NT2/D1 (cell line): ENCODE data around the gene WNK1.

ENCODE experiments used
- SUZ12 ChIP-seq: IDR thresholded peaks from 2 replicates; pipeline ENCODE4 v1.6.1; 2011; ENCODE audit not compliant: insufficient read length, insufficient read depth; ENCODE audit errors: extremely low read depth
- ZNF274 ChIP-seq: IDR thresholded peaks from 2 replicates; pipeline ENCODE4 v1.6.1; 2011; ENCODE audit warnings: mild to moderate bottlenecking, low read depth, low read length

DNA sequence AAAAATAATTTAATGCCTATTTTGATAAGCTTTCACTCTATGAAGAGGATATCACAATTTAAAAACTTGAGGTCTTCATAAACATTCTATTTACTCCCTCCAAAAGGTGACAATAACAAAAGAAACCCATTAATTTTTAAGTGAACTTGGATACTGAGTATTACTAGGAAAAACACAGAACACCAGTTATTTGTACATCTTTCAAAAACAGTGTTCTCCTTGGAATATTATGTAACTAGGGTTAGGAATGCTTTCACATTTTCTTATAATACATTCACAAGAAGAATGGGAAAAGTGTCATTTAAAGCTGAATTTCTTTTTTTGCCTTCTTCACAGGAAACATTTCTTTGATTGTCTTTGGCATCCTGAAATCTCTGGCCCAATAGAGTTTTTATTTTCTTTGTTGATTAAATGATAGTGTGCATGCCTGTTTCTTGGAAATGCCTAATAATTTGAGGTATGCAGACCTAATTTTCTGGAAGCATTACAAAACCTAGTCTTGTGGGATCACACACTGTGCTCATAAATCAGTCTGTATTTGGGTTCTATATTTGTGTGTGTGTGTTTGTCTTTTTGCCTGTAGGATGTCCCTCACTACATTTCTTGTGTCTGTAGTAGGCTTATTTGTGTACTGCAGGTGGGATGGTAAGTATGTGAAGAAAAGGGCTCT lies 76.5 kb downstream of the WNK1 start:
- no peak for TF ChIP-seq SUZ12
- no peak for TF ChIP-seq ZNF274
